Loucy (cell line): ENCODE results near the gene RANBP9.
A peak's percentile ranks its signal among the peaks of the same experiment; 100 is the strongest.

Source experiments
- H2AFZ ChIP-seq: fragments of 200-600 bp; sonication (generic); 2 replicates; pipeline ENCODE4 v1.6.0; 2016; ENCODE audit warnings: antibody characterized with exemption, mild to moderate bottlenecking, low read length, moderate library complexity
- H3F3A ChIP-seq: fragments of 200-600 bp; 2 replicates; pipeline ENCODE4 v1.6.0; 2016; ENCODE audit warnings: antibody characterized with exemption, low read depth, mild to moderate bottlenecking
- H3K27me3 ChIP-seq: fragments of 200-600 bp; sonication (generic); 2 replicates; pipeline ENCODE4 v1.6.1; 2014; ENCODE audit warnings: low read length, mild to moderate bottlenecking; ENCODE audit not compliant: insufficient read depth, poor library complexity, severe bottlenecking
- H3K36me3 ChIP-seq: fragments of 200-600 bp; sonication (generic); 2 replicates; pipeline ENCODE4 v1.6.1; 2016; ENCODE audit warnings: low read length; ENCODE audit not compliant: insufficient read depth
- H3K4me1 ChIP-seq: fragments of 200-600 bp; sonication (generic); 2 replicates; pipeline ENCODE4 v1.5.1; 2014; ENCODE audit warnings: low read length, mild to moderate bottlenecking; ENCODE audit not compliant: insufficient read depth, poor library complexity, severe bottlenecking
- H3K4me2 ChIP-seq: fragments of 200-600 bp; sonication (generic); 2 replicates; pipeline ENCODE4 v1.6.0; 2014; ENCODE audit warnings: antibody characterized with exemption, low read length, low read depth, mild to moderate bottlenecking; ENCODE audit not compliant: poor library complexity, severe bottlenecking
- H3K4me3 ChIP-seq: fragments of 200-600 bp; sonication (generic); 2 replicates; pipeline ENCODE4 v1.5.1; 2014; ENCODE audit warnings: low read length, mild to moderate bottlenecking, mixed read lengths; ENCODE audit not compliant: poor library complexity, severe bottlenecking
- H3K79me2 ChIP-seq: fragments of 200-600 bp; sonication (generic); 2 replicates; pipeline ENCODE4 v1.6.1; 2014; ENCODE audit warnings: low read length; ENCODE audit not compliant: insufficient read depth
- H3K9ac ChIP-seq: fragments of 200-600 bp; sonication (generic); 2 replicates; pipeline ENCODE4 v1.6.0; 2014; ENCODE audit warnings: mild to moderate bottlenecking, low read depth, low read length, moderate library complexity; ENCODE audit not compliant: poor library complexity, severe bottlenecking
- H3K9me2 ChIP-seq: fragments of 200-600 bp; sonication (generic); replicated peaks from 2 replicates; pipeline ENCODE4 v1.6.1; 2016; ENCODE audit warnings: low read depth, low read length, mixed read lengths
- H3K9me3 ChIP-seq: fragments of 200-600 bp; sonication (generic); 2 replicates; pipeline ENCODE4 v1.6.1; 2014; ENCODE audit warnings: mild to moderate bottlenecking, antibody characterized with exemption, low read length, low read depth; ENCODE audit not compliant: insufficient read depth
- H4K20me1 ChIP-seq: fragments of 200-600 bp; sonication (generic); 2 replicates; pipeline ENCODE4 v1.6.0; 2014; ENCODE audit warnings: antibody characterized with exemption, low read length, mild to moderate bottlenecking; ENCODE audit not compliant: insufficient read depth, poor library complexity, severe bottlenecking
- CTCF ChIP-seq: fragments of 200-600 bp; sonication (generic); conservative IDR thresholded peaks from 2 replicates; pipeline ENCODE4 v1.5.1; 2014; ENCODE audit warnings: mild to moderate bottlenecking, antibody characterized with exemption, low read length
- EZH2phosphoT487 ChIP-seq: fragments of 200-600 bp; IDR thresholded peaks from 2 replicates; pipeline ENCODE4 v1.6.1; 2018; ENCODE audit warnings: antibody characterized with exemption, mild to moderate bottlenecking, moderate library complexity, borderline replicate concordance

Gene RANBP9

GRCh38 chr6:13694562-13694961, 17.1 kb downstream of the RANBP9 start:
- no peak for TF ChIP-seq CTCF
- TF ChIP-seq EZH2phosphoT487 = no peak
- no peak overlapping the region for H3K4me3 ChIP-seq
- H3K79me2 ChIP-seq = peaks cover 96% of the 10 kb centered on the region
- H3K4me2 ChIP-seq = no peak overlapping the region
- H3K9me2 ChIP-seq = no peaks in the 10 kb centered on the region
- no peaks in the 10 kb centered on the region for H3K9me3 ChIP-seq
- H3K36me3 ChIP-seq = peaks cover 58% of the 10 kb centered on the region; the same call in 1 of the 2 replicates
- H4K20me1 ChIP-seq = peaks cover 68% of the 10 kb centered on the region
- H2AFZ ChIP-seq = no peak overlapping the region
- no peaks in the 10 kb centered on the region for H3F3A ChIP-seq
- peaks cover 23% of the 10 kb centered on the region for H3K4me1 ChIP-seq
- no peaks in the 10 kb centered on the region for H3K27me3 ChIP-seq
- no peak overlapping the region for H3K9ac ChIP-seq

GRCh38 chr6:13689511-13690256, 22.0 kb downstream of the RANBP9 start:
- peaks cover 17% of the 10 kb centered on the region for H3K4me1 ChIP-seq
- H3K9ac ChIP-seq = no peak overlapping the region
- H3F3A ChIP-seq = 0 out of 2 replicates have a peak, but pooled peaks cover 9% of the 10 kb centered on the region
- peaks cover 57% of the 10 kb centered on the region; the same call in 1 of the 2 replicates for H3K36me3 ChIP-seq
- TF ChIP-seq CTCF = no peak
- TF ChIP-seq EZH2phosphoT487 = no peak
- H3K79me2 ChIP-seq = peaks cover 93% of the 10 kb centered on the region
- H4K20me1 ChIP-seq = peaks cover 66% of the 10 kb centered on the region
- H3K27me3 ChIP-seq = no peaks in the 10 kb centered on the region
- H3K9me3 ChIP-seq = no peaks in the 10 kb centered on the region
- no peak overlapping the region for H3K4me2 ChIP-seq
- no peaks in the 10 kb centered on the region for H3K9me2 ChIP-seq
- no peak overlapping the region for H3K4me3 ChIP-seq
- H2AFZ ChIP-seq = no peak overlapping the region

DNA sequence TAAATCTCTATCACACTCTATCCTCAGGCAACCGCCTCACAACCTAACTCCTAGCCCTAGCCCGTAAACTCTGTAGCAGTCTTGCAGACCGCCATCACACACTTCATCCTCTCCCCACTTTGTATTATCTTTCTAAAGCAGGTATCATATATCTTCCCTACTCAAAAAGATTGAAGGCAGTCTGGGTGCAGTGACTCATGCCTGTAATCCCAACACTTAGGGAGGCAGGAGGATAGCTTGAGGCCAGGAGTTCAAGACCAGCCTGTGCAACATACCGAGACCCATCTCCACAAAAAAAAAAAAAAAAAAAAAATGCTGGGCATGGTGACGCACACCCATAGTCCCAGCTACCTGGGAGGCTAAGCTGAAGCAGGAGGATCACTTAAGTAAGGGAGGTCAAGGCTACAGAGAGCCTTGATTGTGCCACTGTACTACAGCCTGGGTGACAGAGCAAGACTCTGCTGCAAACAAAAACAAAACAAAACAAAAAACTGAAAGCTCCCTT, 22.9 kb downstream of the RANBP9 start:
- peaks cover 17% of the 10 kb centered on the region for H3K4me1 ChIP-seq
- H3K79me2 ChIP-seq = peaks cover 93% of the 10 kb centered on the region
- TF ChIP-seq CTCF = no peak
- TF ChIP-seq EZH2phosphoT487 = no peak
- peaks cover 65% of the 10 kb centered on the region for H4K20me1 ChIP-seq
- no peaks in the 10 kb centered on the region for H3K9me3 ChIP-seq
- no peaks in the 10 kb centered on the region for H3K27me3 ChIP-seq
- H2AFZ ChIP-seq = no peak overlapping the region
- no peaks in the 10 kb centered on the region for H3K9me2 ChIP-seq
- H3K36me3 ChIP-seq = peaks cover 54% of the 10 kb centered on the region; the same call in 1 of the 2 replicates
- H3F3A ChIP-seq = 0 out of 2 replicates have a peak, but pooled peaks cover 9% of the 10 kb centered on the region
- no peak overlapping the region for H3K9ac ChIP-seq
- no peak overlapping the region for H3K4me3 ChIP-seq
- H3K4me2 ChIP-seq = peak overlapping the region; percentile 10
